Measurements from ENCODE around the gene MEG3.
A peak's percentile ranks its signal among the peaks of the same experiment; 100 is the strongest.

The MEG3 gene

GRCh38 chr14:100905166-100905565, 79.2 kb downstream of the MEG3 start:
- no peak for TF ChIP-seq CTCF (IDR thresholded peaks at IDR 0.05; ENCODE audit: low read depth, low read length, missing control alignments)
- DNase-seq (ENCODE audit: low read depth), result no peak
- H3K4me3 ChIP-seq (ENCODE audit: low read depth, low read length), result no peak overlapping the region

- H3K4me3 ChIP-seq (ENCODE audit: low read depth, low read length), result no peak overlapping the region
- TF ChIP-seq CTCF (IDR thresholded peaks at IDR 0.05; ENCODE audit: low read depth, low read length, missing control alignments), result peak; percentile 10
- no peak for DNase-seq (ENCODE audit: low read depth)
These were observed 80.5 kb downstream of the MEG3 start for GRCh38 chr14:100906420-100906819.

GRCh38 chr14:100907240-100907639, 81.3 kb downstream of the MEG3 start:
- DNase-seq (ENCODE audit: low read depth), result no peak
- TF ChIP-seq CTCF (IDR thresholded peaks at IDR 0.05; ENCODE audit: low read depth, low read length, missing control alignments), result no peak
- no peak overlapping the region for H3K4me3 ChIP-seq (ENCODE audit: low read depth, low read length)

- no peak for TF ChIP-seq CTCF (IDR thresholded peaks at IDR 0.05; ENCODE audit: low read depth, low read length, missing control alignments)
- DNase-seq (ENCODE audit: low read depth), result no peak
- H3K4me3 ChIP-seq (ENCODE audit: low read depth, low read length), result no peak overlapping the region
These were observed 83.5 kb downstream of the MEG3 start for GRCh38 chr14:100909439-100909838.
